ENCODE data around the gene FARS2. TPM values are rescaled to one million over a fixed set of nuclear protein-coding genes. Genes with fewer than 3 reads are reported as not detected.

The FARS2 gene
- total and polyA plus RNA-seq, 7 donors, result 10.6 to 17.5 (median 14.4) TPM

GRCh38 chr6:5639193-5639592 is 377.9 kb downstream of the FARS2 start:
- DNase-seq, result no peak
- intact Hi-C loops (cut with DNase I), result no loop called here
- no peak overlapping the region for H3K4me3 ChIP-seq
- H3K9me3 ChIP-seq, result peaks cover 9% of the 10 kb centered on the region
- no peaks in the 10 kb centered on the region for H3K36me3 ChIP-seq (ENCODE audit: insufficient read depth in 1 of 2, low read depth in 1 of 2)
- TF ChIP-seq, protein P1, sequence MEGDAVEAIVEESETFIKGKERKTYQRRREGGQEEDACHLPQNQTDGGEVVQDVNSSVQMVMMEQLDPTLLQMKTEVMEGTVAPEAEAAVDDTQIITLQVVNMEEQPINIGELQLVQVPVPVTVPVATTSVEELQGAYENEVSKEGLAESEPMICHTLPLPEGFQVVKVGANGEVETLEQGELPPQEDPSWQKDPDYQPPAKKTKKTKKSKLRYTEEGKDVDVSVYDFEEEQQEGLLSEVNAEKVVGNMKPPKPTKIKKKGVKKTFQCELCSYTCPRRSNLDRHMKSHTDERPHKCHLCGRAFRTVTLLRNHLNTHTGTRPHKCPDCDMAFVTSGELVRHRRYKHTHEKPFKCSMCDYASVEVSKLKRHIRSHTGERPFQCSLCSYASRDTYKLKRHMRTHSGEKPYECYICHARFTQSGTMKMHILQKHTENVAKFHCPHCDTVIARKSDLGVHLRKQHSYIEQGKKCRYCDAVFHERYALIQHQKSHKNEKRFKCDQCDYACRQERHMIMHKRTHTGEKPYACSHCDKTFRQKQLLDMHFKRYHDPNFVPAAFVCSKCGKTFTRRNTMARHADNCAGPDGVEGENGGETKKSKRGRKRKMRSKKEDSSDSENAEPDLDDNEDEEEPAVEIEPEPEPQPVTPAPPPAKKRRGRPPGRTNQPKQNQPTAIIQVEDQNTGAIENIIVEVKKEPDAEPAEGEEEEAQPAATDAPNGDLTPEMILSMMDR (IDR thresholded peaks at IDR 0.05), result no peak
- WGBS, 3 donors, result 92 to 96% (median 96%) methylated on average over 2 of the region's 2 CpGs
- H3K4me1 ChIP-seq, result peaks cover 7% of the 10 kb centered on the region
- no peaks in the 10 kb centered on the region for H3K27me3 ChIP-seq (ENCODE audit: insufficient read depth in 3 of 3, low read length in 2 of 3)
- no peak overlapping the region for H3K27ac ChIP-seq
- no peak for ATAC-seq

- 98 to 100% (median 100%) methylated on average over 4 of the region's 4 CpGs for WGBS, 3 donors
- intact Hi-C loops (cut with DNase I), result no loop called here
These were observed 379.3 kb downstream of the FARS2 start for GRCh38 chr6:5640614-5641013.

DNA sequence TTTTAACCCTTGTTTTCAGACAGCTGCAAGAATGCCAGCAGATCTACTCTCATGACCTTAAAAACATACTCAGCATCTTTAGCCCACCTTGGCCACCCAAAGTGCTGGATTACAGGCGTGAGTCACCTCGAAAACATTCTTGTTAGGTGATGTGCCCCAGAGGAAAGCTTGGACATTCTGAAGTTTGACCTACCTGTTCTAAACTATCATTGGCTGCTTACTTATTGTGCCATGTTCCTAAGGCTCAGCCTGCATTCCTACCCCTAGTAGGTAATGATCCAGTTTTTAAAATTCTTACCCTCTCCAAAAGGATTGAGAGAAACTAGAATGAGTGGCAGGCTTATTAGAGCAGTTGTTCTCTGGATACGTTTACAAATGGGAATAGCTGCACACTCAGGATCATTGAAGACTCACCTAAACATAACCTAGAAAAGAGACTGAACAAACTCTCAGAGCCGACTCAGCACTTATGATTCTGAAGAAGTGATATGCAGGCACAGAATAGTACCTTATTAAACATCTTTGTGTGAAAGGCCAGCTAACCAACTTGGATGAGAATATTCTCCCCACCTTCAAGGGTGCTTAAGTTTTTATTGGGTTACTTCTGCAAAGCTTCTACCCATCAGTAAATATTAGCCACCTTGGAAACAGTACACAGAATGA is 383.3 kb downstream of the FARS2 start:
- intact Hi-C loops (cut with DNase I), result no loop called here
- Histone ChIP-seq H3K27me3 (ENCODE audit: insufficient read depth in 3 of 3, low read length in 2 of 3) (no peaks in the 10 kb centered on the region), H3K27ac (no peak overlapping the region), H3K36me3 (ENCODE audit: insufficient read depth in 1 of 2, low read depth in 1 of 2) (no peaks in the 10 kb centered on the region), H3K4me1 (peaks cover 17% of the 10 kb centered on the region), H3K4me3 (no peak overlapping the region), H3K9me3 (peaks cover 9% of the 10 kb centered on the region)
- DNase-seq (no peak), ATAC-seq (peak; percentile 40 to 72 (median 52))
- WGBS, 3 donors, result 79 to 85% (median 79%) methylated on average over 4 of the region's 4 CpGs
- TF ChIP-seq, protein P1 (IDR thresholded peaks at IDR 0.05), result no peak

More at GRCh38 chr6:5640614-5641013, 379.3 kb downstream of the FARS2 start:
- H3K36me3 ChIP-seq (ENCODE audit: insufficient read depth in 1 of 2, low read depth in 1 of 2), result no peaks in the 10 kb centered on the region
- H3K27me3 ChIP-seq (ENCODE audit: insufficient read depth in 3 of 3, low read length in 2 of 3), result no peaks in the 10 kb centered on the region
- ATAC-seq (no peak), DNase-seq (no peak)
- no peak overlapping the region for H3K4me3 ChIP-seq
- H3K4me1 ChIP-seq, result peaks cover 11% of the 10 kb centered on the region
- H3K27ac ChIP-seq, result no peak overlapping the region
- TF ChIP-seq, protein P1 (IDR thresholded peaks at IDR 0.05), result no peak
- H3K9me3 ChIP-seq, result peaks cover 9% of the 10 kb centered on the region

GRCh38 chr6:5645328-5646290 is 384.3 kb downstream of the FARS2 start:
- DNase-seq, result no peak
- TF ChIP-seq, protein P1 (IDR thresholded peaks at IDR 0.05), result no peak
- H3K27ac ChIP-seq, result no peak overlapping the region
- intact Hi-C loops (cut with DNase I), result no loop called here
- H3K4me3 ChIP-seq, result no peak overlapping the region
- 57 to 71% (median 61%) methylated on average over 13 of the region's 13 CpGs for WGBS, 3 donors
- peaks cover 4% of the 10 kb centered on the region for H3K9me3 ChIP-seq
- peaks cover 17% of the 10 kb centered on the region for H3K4me1 ChIP-seq
- H3K36me3 ChIP-seq (ENCODE audit: insufficient read depth in 1 of 2, low read depth in 1 of 2), result no peaks in the 10 kb centered on the region
- ATAC-seq, result no peak
- no peaks in the 10 kb centered on the region for H3K27me3 ChIP-seq (ENCODE audit: insufficient read depth in 3 of 3, low read length in 2 of 3)
